Motor neuron (in vitro differentiated cells): ENCODE data around the gene NAB2. TPM values are rescaled to one million over a fixed set of nuclear protein-coding genes. Genes with fewer than 3 reads are reported as not detected.

Source experiments
- ATAC-seq, 8 experiments: fragments of 200-7000 bp; cut with Tn5 transposase; replicated peaks in 6 of 8; 2 replicates each; pipeline ENCODE4 v1.8.0; 2021; ENCODE audit warnings: mild to moderate bottlenecking in 8 of 8, moderate library complexity in 8 of 8
- H3K27ac ChIP-seq, 2 donors: fragments of 250-450 bp; sonication (Bioruptor Pico); 2 replicates each; pipeline ENCODE4 v1.9.0; 2021; ENCODE audit warnings: antibody characterized with exemption in 2 of 2, mild to moderate bottlenecking in 2 of 2, moderate library complexity in 1 of 2
- H3K4me1 ChIP-seq, 2 donors: fragments of 250-450 bp; sonication (Bioruptor Pico); replicated peaks in 1 of 2; 2 replicates each; pipeline ENCODE4 v1.6.1; 2021; ENCODE audit warnings: antibody characterized with exemption in 2 of 2, mild to moderate bottlenecking in 2 of 2, moderate library complexity in 1 of 2
- H3K4me3 ChIP-seq, 5 donors: fragments of 250-450 bp; sonication (Bioruptor Pico); 2 replicates each; pipeline ENCODE4 v1.9.0; 2021; ENCODE audit warnings: antibody characterized with exemption in 5 of 5, mild to moderate bottlenecking in 5 of 5, moderate library complexity in 4 of 5
- WGBS, 10 experiments: fragments of 450-650 bp; shearing (Covaris generic); methylation state at CpG; one replicate each; pipeline ENCODE4 v1.0.0; 2022; 5-methylcytosine and 5-hydroxymethylcytosine counted together
- in situ Hi-C, 9 experiments: fragments of 400-800 bp; cut with MboI; loops; one replicate each; pipeline ENCODE4 v1.15.0; 2021; ENCODE audit warnings: low sequenced_read_pairs in 9 of 9, low pct_unique_long_range_greater_than_20kb in 2 of 9; ENCODE audit not compliant: unreplicated experiment in 9 of 9
- total RNA-seq, 8 experiments: library from RNA; unstranded; fragments of 300-600 nt; gene quantifications; 2 replicates each; pipeline versions ENCODE4 v1.2.3 to v1.2.4, GENCODE V29; 2022

NAB2 gene
- total RNA-seq, 8 experiments from 2014 or later, result 13.4 to 41.1 (median 24.0) TPM

- Histone ChIP-seq H3K4me1 (peaks cover 0 to 3% of the 10 kb centered on the region in 2 donors), H3K4me3 (peak within 1 kb of the TSS; percentile 51 to 81 (median 60)), H3K27ac (peak within 1 kb of the TSS in 1 of 2 donors; percentile 54)
- in situ Hi-C loops, result no loop called here
- peak; percentile 97 to 100 (median 99) for ATAC-seq
- 0 to 1% (median 0%) methylated on average over 5 to 20 of the region's 39 CpGs for WGBS, 10 experiments
These were observed 10.2 kb upstream of the NAB2 start, which contains the start of gene NEMP1 for GRCh38 chr12:57078519-57079404. Gene NEMP1, minus strand, starts transcription at chr12:57078791. Its CDS starts 46 bp downstream, at chr12:57078745.

- WGBS, 10 experiments, result 17 to 80% (median 43%) methylated on average over 1 of the region's 1 CpG; no CpG with 5 or more reads in 6 of the 10 experiments
- H3K4me3 ChIP-seq, result no peak overlapping the region
- no peak for ATAC-seq
- in situ Hi-C loops, result no loop called here
- peaks cover 0 to 3% of the 10 kb centered on the region in 2 donors for H3K4me1 ChIP-seq
- no peak overlapping the region for H3K27ac ChIP-seq
These were observed 9.1 kb upstream of the NAB2 start for GRCh38 chr12:57079821-57080220.

DNA sequence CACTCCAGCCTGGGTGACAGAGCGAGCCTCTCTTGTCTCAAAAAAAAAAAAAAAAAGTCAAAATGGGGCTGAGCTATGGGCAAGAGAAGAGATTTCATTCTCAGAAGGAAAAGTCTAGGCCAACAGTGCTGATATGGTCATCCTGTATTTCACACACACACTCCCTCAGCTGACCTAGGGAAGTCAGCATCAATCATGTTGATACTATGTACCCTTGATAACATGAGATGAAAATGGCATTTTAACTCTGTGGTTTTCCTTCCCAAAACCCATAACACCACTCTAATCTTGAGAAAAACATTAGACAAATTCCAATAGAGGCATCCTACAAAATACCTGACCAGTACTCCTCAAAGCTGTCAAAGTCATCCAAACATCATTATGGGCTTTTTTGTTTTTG, 8.1 kb upstream of the NAB2 start:
- in situ Hi-C loops, result no loop called here
- Histone ChIP-seq H3K27ac (no peak overlapping the region), H3K4me3 (no peak overlapping the region), H3K4me1 (peaks cover 2 to 5% of the 10 kb centered on the region in 2 donors)
- 80 to 100% methylated on average over 1 of the region's 1 CpG; no CpG with 5 or more reads in 8 of the 10 experiments for WGBS, 10 experiments
- ATAC-seq, result no peak

GRCh38 chr12:57085999-57086492, 2.9 kb upstream of the NAB2 start:
- H3K27ac ChIP-seq, result peak overlapping the region in 1 of 2 donors; percentile 28
- in situ Hi-C loops, result no loop called here
- WGBS, 10 experiments, result 0 to 31% (median 11%) methylated on average over 2 to 10 of the region's 12 CpGs; no CpG with 5 or more reads in 3 of the 10 experiments

DNA sequence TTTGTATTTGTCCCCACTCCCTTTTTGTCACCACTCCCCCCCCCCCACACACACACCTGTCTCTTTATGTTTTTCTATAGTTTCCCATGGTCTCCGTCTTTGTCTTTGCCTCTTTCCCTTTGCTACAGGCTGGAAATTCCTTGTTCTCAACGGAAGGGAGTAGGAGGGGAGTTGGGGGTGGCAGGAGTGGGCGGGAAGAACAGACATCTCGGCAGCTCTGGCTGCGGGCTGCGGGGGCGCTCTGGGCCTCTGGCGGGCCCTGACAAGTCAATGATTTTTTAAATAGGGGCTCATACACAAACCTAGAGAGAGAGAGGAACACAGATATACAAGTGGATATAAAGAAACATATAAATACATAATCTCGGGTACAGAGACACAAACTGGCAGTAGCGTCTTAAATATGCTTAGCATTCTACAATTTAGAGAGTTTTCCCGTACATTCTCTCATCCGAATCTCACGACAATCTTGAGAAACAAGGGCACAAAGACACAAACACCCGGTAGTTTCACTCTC, 2.4 kb upstream of the NAB2 start:
- in situ Hi-C loops, result no loop called here
- 0 to 14% (median 7%) methylated on average over 1 to 6 of the region's 14 CpGs; no CpG with 5 or more reads in 7 of the 10 experiments for WGBS, 10 experiments
- peak overlapping the region in 1 of 2 donors; percentile 78 for H3K27ac ChIP-seq
- peak in 4 of 8 experiments; percentile 2 to 7 (median 5) for ATAC-seq
- H3K4me1 ChIP-seq, result peaks cover 17 to 19% of the 10 kb centered on the region in 2 donors
- H3K4me3 ChIP-seq, result peak overlapping the region; percentile 53 to 94 (median 69)

More at GRCh38 chr12:57085999-57086492, 2.9 kb upstream of the NAB2 start:
- Histone ChIP-seq H3K4me3 (peak overlapping the region in 3 of 5 donors; percentile 53 to 94 (median 77)), H3K4me1 (peaks cover 17 to 19% of the 10 kb centered on the region in 2 donors)
- no peak for ATAC-seq

DNA sequence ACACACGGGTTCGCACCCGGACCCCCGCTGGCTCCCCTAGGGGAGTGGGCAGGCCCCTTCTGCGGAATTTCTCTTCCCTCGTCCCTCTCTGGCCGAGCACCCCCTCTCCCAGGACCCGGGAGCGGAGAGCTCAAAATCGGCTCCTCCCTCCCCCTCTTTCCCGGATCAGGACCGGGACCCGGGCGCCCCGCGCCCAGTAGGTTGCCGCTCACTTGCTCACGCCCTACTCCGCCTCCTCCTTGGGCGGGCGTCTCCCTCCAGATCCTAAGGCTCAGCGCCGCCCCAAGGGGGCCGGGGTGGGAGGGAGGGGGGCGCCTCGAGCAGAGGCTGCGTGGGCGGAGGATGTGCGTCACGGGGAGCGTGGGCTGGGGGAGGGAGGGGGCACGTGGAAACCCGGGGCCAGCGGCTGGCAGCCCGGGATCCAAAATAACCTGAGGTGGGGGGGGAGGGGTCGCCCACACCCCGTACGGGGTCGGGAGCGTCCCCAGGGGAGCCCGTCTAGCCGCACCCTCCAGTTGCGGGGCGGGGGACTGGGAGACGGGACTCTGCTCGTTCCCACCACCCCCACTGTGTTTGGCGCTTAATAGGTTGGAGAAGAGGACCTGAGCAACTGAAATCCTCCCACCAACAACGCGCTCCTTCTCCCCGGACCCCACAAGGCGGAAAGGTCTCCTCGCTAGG, 1.8 kb upstream of the NAB2 start:
- Histone ChIP-seq H3K4me1 (peaks cover 17 to 19% of the 10 kb centered on the region in 2 donors), H3K4me3 (peak overlapping the region; percentile 53 to 94 (median 69)), H3K27ac (peak overlapping the region; percentile 17 to 78)
- in situ Hi-C loops, result no loop called here
- peak; percentile 5 to 35 (median 16) for ATAC-seq
- 0 to 12% (median 5%) methylated on average over 1 to 7 of the region's 52 CpGs; no CpG with 5 or more reads in 6 of the 10 experiments for WGBS, 10 experiments

- WGBS, 10 experiments, result 0% methylated on average over 10 of the region's 37 CpGs; no CpG with 5 or more reads in 9 of the 10 experiments
- in situ Hi-C loops, result no loop called here
- Histone ChIP-seq H3K4me3 (peak overlapping the region; percentile 53 to 94 (median 69)), H3K27ac (peak overlapping the region; percentile 66 to 78), H3K4me1 (peaks cover 18 to 19% of the 10 kb centered on the region in 2 donors)
- peak; percentile 2 to 23 (median 8) for ATAC-seq
These were observed 1.1 kb upstream of the NAB2 start for GRCh38 chr12:57087691-57088353.

GRCh38 chr12:57089271-57090245, 644 bp downstream of the NAB2 start:
- in situ Hi-C loops, result no loop called here
- peak overlapping the region; percentile 66 to 87 for H3K27ac ChIP-seq
- peak; percentile 2 to 25 (median 12) for ATAC-seq
- H3K4me1 ChIP-seq, result peaks cover 31 to 35% of the 10 kb centered on the region in 2 donors
- H3K4me3 ChIP-seq, result peak overlapping the region; percentile 53 to 94 (median 69)
- 0 to 7% (median 0%) methylated on average over 1 to 11 of the region's 45 CpGs; no CpG with 5 or more reads in 3 of the 10 experiments for WGBS, 10 experiments

- H3K27ac ChIP-seq, result no peak overlapping the region
- in situ Hi-C loops, result no loop called here
- peaks cover 31 to 37% of the 10 kb centered on the region in 2 donors for H3K4me1 ChIP-seq
- no peak for ATAC-seq
- WGBS, 10 experiments, result 27 to 95% (median 60%) methylated on average over 2 to 3 of the region's 6 CpGs; no CpG with 5 or more reads in 5 of the 10 experiments
- peak overlapping the region; percentile 53 to 94 (median 69) for H3K4me3 ChIP-seq
These were observed 1.6 kb downstream of the NAB2 start for GRCh38 chr12:57090490-57090889.

- WGBS, 10 experiments, result 87 to 95% methylated on average over 3 to 7 of the region's 22 CpGs; no CpG with 5 or more reads in 8 of the 10 experiments
- no peak overlapping the region for H3K27ac ChIP-seq
- in situ Hi-C loops, result no loop called here
- peaks cover 28 to 33% of the 10 kb centered on the region in 2 donors for H3K4me1 ChIP-seq
- peak overlapping the region in 2 of 5 donors; percentile 53 to 77 for H3K4me3 ChIP-seq
- ATAC-seq, result no peak
These were observed 2.2 kb downstream of the NAB2 start for GRCh38 chr12:57090924-57091637.
